SK-N-MC (cell line): ENCODE results near the gene STK16.

ENCODE experiments used
- DNase-seq: peaks from one replicate; pipeline ENCODE4 v3.0.0-alpha.2; 2011; ENCODE audit warnings: low read depth, low spot score
- H3K27ac ChIP-seq: fragments of 200-600 bp; sonication (generic); 2 replicates; pipeline ENCODE4 v1.5.1; 2016; ENCODE audit warnings: mixed run types
- H3K36me3 ChIP-seq: fragments of 200-600 bp; sonication (generic); 2 replicates; pipeline ENCODE4 v1.6.1; 2017; ENCODE audit warnings: antibody characterized with exemption, low read length, mixed read lengths; ENCODE audit not compliant: insufficient read depth
- H3K4me3 ChIP-seq: fragments of 200-600 bp; sonication (generic); 2 replicates; pipeline ENCODE4 v1.5.1; 2016
- H3K9ac ChIP-seq: fragments of 200-600 bp; sonication (generic); 2 replicates; pipeline ENCODE4 v1.8.0; 2017; ENCODE audit warnings: mixed run types, mixed read lengths; ENCODE audit not compliant: insufficient read length
- H3K9me3 ChIP-seq: fragments of 200-600 bp; sonication (generic); 2 replicates; pipeline ENCODE4 v1.6.1; 2017; ENCODE audit warnings: low read depth, mild to moderate bottlenecking, antibody characterized with exemption, low read length, moderate library complexity, mixed read lengths
- EZH2 ChIP-seq: fragments of 200-600 bp; sonication (generic); IDR thresholded peaks from one replicate; pipeline ENCODE4 v1.6.1; 2017; ENCODE audit warnings: antibody characterized with exemption
- FOXP2 ChIP-seq: optimal IDR thresholded peaks from 2 replicates; pipeline ENCODE3; 2011; ENCODE audit warnings: mild to moderate bottlenecking, moderate library complexity; ENCODE audit not compliant: insufficient read depth; ENCODE audit errors: extremely low read length, control extremely low read depth
- POLR2AphosphoS5 ChIP-seq: IDR thresholded peaks from 2 replicates; pipeline ENCODE4 v1.6.1; 2012; ENCODE audit warnings: mild to moderate bottlenecking, low read depth, low read length, borderline replicate concordance

STK16 gene

DNA sequence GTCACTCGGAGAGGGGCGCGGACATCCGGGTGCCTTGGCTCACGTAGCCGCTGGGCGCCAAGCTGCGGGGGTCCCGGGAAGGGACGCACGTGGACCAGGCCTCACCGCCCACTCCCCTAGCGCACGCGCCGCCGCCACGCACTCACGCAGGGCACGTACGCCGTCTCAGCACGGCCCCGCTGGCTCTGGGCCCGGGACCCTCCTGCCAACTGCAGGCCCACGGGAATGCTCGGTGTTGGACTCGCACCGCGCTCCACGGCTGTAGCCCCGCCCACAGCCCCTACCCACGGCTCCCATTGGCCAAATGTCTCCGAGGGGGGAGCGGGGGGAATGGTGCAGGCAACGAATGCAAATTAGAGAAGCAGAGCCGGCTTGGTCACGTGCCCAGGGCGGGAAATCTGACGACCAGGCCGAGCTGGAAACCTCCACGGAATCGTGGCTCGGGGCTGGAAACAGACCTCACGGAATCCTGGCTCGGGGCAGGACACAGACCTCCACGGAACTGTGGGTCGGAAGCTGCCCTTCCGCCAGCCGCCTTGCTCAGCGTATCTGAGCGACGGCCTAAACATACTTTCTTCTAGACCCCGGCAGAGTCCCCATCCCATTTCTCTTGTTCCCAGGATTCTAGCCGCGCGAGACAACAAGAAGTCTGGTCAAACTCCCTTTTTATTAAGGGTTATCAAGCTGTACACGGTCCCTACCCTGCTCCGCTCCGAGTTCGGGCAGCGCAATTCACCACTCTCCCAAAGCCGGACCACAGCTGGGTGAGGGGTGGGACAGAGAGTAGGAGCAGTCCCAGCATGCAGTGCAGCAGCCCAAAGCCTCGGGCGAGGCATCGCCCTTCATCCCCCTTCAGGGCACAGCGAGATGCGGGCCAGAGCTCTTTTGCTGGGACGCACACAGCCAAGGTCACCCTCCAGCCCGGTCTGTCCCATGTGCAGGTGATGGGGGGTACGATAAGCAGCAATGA, 26.3 kb upstream of the STK16 start, which contains the start of gene ABCB6:
Gene ABCB6, minus strand, starts transcription at position 227 of the 970 bp plus-strand sequence. CDS start 285 bp downstream, outside the sequence.
- Histone ChIP-seq H3K36me3 (peaks cover 43% of the 10 kb centered on the region), H3K27ac (peak within 1 kb of the TSS; percentile 69), H3K9ac (peak within 1 kb of the TSS; percentile 83), H3K4me3 (peak within 1 kb of the TSS; percentile 90), H3K9me3 (no peaks in the 10 kb centered on the region)
- no peak for TF ChIP-seq EZH2
- peak; percentile 95 for TF ChIP-seq POLR2AphosphoS5
- no peak for DNase-seq

GRCh38 chr2:219219784-219220532, 25.3 kb upstream of the STK16 start:
- Histone ChIP-seq H3K27ac (peak overlapping the region; percentile 69; the same call in 1 of the 2 replicates), H3K36me3 (peaks cover 43% of the 10 kb centered on the region), H3K9ac (no peak overlapping the region), H3K9me3 (no peaks in the 10 kb centered on the region), H3K4me3 (no peak overlapping the region)
- DNase-seq = no peak
- no peak for TF ChIP-seq EZH2
- no peak for TF ChIP-seq POLR2AphosphoS5

DNA sequence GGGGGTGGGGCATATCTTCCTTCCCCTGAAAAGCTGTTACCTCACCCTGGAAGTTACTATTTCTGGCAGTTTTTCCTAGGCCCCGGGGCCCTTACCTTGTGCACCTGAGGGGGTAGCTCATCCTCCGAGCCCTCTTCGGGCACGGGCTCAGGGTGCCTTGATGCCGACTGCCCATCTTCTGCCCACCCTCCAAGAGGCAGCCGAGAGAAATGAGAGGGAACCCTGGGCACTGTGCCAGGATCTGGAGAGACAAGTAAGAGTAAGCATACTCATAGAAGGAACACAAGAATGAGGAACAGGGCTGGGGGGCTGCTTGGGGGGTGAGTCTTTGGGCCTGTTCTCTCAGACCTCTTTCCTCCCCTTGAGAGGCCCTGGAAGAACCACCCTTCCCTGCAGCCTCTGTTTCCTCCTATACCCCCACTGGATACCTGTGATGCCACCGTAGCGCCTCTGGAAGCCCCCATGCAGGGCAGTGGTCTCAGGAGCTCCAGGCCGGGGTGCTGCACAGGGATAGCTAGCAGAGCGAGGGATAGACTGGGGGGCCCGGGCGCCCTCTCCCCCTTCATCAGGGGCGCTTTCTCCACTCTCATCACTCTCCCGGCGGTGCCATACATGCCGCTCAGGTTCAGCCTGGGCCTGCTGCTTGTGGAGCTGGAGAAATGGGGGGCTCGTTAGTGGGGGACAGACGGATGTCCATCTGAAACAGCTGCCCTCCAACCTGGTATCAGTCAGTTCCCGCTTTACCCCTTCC, 24.5 kb upstream of the STK16 start:
- H3K4me3 ChIP-seq = no peak overlapping the region
- no peak for DNase-seq
- no peak overlapping the region for H3K27ac ChIP-seq
- no peak overlapping the region for H3K9ac ChIP-seq
- peaks cover 42% of the 10 kb centered on the region for H3K36me3 ChIP-seq
- no peak for TF ChIP-seq FOXP2
- TF ChIP-seq EZH2 = no peak
- TF ChIP-seq POLR2AphosphoS5 = no peak
- H3K9me3 ChIP-seq = no peaks in the 10 kb centered on the region

- no peak for TF ChIP-seq POLR2AphosphoS5
- no peak for TF ChIP-seq EZH2
- no peak for TF ChIP-seq FOXP2
- Histone ChIP-seq H3K27ac (no peak overlapping the region), H3K4me3 (no peak overlapping the region), H3K9ac (no peak overlapping the region), H3K9me3 (no peaks in the 10 kb centered on the region), H3K36me3 (peaks cover 30% of the 10 kb centered on the region; the same call in 1 of the 2 replicates)
- no peak for DNase-seq
These were observed 23.2 kb upstream of the STK16 start for GRCh38 chr2:219221957-219222518.

DNA sequence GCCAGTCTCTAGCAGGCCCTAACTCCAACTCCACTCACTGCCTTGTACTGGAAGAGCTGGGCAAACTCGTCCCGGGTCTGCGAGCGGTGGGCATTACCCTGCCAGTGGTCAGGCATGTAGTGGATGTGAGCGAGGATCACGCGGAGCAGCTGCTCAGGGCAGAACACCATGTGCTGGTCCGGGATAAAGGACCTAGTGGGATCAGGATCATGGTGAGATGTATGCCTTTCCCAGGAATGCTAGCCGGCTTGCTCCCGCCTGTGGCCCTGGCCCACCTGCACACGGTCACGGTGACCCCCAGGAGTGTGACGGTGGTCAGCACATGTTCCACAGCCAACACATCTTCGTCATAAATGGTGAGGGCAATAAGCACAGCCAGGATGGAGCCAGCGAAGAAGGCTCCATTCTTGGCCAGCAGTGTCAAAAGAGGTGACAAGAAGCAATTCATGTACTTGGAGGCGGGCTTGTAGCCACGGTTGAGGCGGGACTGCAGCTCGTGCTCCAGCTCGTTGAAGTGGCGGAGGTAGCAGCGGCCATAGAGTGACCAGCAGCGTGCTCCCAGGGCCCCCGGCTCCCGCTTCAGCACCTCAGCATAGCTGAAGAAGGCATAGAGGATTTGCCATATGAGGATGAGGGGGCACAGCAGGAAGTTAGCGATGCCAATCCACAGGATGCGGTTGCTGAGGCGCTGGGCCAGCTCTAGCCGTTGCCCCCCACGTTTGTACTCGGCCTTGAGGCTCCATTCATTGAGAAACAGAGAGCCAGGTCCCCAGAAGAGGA, 21.3 kb upstream of the STK16 start:
- no peak for TF ChIP-seq FOXP2
- TF ChIP-seq EZH2 = no peak
- no peak for TF ChIP-seq POLR2AphosphoS5
- Histone ChIP-seq H3K36me3 (peaks cover 30% of the 10 kb centered on the region; the same call in 1 of the 2 replicates), H3K4me3 (no peak overlapping the region), H3K9me3 (no peaks in the 10 kb centered on the region), H3K27ac (no peak overlapping the region), H3K9ac (no peak overlapping the region)
- no peak for DNase-seq

- no peak overlapping the region for H3K9ac ChIP-seq
- no peak for DNase-seq
- H3K36me3 ChIP-seq = peaks cover 30% of the 10 kb centered on the region; the same call in 1 of the 2 replicates
- no peaks in the 10 kb centered on the region for H3K9me3 ChIP-seq
- TF ChIP-seq EZH2 (no peak), POLR2AphosphoS5 (no peak), FOXP2 (no peak)
- H3K27ac ChIP-seq = no peak overlapping the region
- no peak overlapping the region for H3K4me3 ChIP-seq
These were observed 19.9 kb upstream of the STK16 start for GRCh38 chr2:219225350-219225749.
